ENCODE results near the gene DCTN1. TPM values are rescaled to one million over a fixed set of nuclear protein-coding genes. Genes with fewer than 3 reads are reported as not detected.
"Not testable (repeated sequence)": the region's sequence is repeated elsewhere in the genome, so short reads cannot be mapped to it uniquely, and the experiment has no call there.

The DCTN1 gene
- total RNA-seq, 2 donors from 2014 or later = 93.9 to 294 TPM

DNA sequence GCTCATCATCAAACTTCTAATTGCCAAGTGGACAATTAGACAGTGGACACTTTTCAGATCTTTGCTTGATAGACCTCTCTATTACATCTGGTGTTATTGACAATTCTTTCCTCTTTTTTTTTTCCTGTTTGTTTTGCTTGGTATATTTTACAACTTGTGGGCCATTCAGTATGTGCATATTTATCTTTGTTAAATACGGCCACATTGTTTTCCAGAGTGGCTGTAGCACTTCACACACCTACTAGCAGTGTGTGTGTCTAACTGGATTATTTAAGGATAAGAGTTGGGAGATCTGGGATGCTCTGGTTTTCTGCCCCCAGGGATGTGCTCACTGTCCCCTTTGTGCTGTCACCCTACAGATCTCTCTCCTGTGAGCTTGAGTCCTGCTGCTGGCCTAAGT, 32.8 kb downstream of the DCTN1 start:
- no peak overlapping the region for H3K27ac ChIP-seq
- H3K27me3 ChIP-seq (replicated peaks; ENCODE audit: insufficient read depth) = no peaks in the 10 kb centered on the region
- DNase-seq (ENCODE audit: low spot score) = no peak
- no peak overlapping the region for H3K4me3 ChIP-seq
- 77% methylated on average over 1 of the region's 1 CpG for WGBS
- H3K4me1 ChIP-seq (replicated peaks) = no peaks in the 10 kb centered on the region
- no peaks in the 10 kb centered on the region for H3K9me3 ChIP-seq
- TF ChIP-seq POLR2A (IDR thresholded peaks at IDR 0.05) (no peak), POLR2AphosphoS5 (IDR thresholded peaks at IDR 0.05) (no peak)
- TF ChIP-seq, protein P1, sequence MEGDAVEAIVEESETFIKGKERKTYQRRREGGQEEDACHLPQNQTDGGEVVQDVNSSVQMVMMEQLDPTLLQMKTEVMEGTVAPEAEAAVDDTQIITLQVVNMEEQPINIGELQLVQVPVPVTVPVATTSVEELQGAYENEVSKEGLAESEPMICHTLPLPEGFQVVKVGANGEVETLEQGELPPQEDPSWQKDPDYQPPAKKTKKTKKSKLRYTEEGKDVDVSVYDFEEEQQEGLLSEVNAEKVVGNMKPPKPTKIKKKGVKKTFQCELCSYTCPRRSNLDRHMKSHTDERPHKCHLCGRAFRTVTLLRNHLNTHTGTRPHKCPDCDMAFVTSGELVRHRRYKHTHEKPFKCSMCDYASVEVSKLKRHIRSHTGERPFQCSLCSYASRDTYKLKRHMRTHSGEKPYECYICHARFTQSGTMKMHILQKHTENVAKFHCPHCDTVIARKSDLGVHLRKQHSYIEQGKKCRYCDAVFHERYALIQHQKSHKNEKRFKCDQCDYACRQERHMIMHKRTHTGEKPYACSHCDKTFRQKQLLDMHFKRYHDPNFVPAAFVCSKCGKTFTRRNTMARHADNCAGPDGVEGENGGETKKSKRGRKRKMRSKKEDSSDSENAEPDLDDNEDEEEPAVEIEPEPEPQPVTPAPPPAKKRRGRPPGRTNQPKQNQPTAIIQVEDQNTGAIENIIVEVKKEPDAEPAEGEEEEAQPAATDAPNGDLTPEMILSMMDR (IDR thresholded peaks at IDR 0.05) = no peak
- no peaks in the 10 kb centered on the region for H3K36me3 ChIP-seq
- intact Hi-C loops (cut with DNase I) = no loop called here

DNA sequence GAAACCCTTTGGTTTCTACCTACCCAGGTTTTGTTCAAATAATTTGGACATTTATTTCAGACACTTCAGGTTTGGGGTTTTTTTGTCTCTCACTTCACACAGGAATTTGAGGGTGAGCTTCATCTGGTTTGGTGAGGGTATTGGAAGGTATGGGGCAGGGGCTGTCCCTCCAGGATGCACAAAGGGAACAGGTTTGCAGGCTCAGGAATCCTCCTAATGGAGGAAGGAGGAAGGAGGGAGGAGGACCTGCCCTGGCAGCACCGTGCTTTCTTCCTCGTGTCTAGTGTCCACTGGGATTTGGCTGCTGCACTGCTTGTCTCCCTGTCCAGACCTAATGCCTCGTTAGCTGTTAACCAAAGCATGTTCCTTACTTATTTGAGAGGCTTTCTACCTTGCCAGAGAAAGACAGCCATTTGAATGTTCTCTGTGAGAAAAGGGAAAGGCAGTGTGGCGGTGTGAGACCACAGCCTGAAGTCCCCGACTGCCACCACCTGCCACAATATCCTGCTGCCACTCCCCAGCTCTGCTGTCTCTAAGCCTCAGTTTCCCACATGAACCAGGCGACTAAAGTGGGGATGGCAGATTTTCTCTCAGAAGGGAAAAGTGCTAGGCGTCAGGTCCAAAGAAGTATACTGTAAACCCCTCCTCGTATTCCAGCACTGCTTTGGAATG, 34.7 kb downstream of the DCTN1 start:
- H3K27ac ChIP-seq = no peak overlapping the region
- intact Hi-C loops (cut with DNase I) = no loop called here

DNA sequence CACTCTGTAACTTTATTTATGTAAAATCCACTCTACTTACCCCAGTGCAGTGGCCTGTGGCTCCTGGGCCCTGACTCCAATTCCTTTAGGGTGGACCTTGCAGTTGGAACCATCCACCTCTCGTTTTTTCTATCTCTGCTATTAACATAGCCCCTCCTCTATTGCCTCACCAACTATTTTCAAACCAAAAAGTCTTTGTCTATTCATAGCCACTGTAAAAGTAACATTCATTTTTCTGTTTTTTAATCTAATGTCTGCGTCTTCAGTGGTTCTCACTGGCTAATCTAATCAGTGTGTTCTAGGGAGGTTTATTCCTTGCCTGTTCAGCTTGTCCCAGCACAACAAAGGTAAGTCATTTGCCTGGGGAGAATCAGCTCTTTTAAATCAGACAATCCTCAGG, 36.8 kb downstream of the DCTN1 start, which contains the start of gene SLC4A5:
TSS of gene SLC4A5 (minus strand) at position 101 of the 400 bp plus-strand sequence. CDS start 28,393 bp downstream, outside the sequence.
- no peaks in the 10 kb centered on the region for H3K36me3 ChIP-seq
- WGBS = 79% methylated on average over 2 of the region's 2 CpGs
- no peaks in the 10 kb centered on the region for H3K4me1 ChIP-seq (replicated peaks)
- no peak within 1 kb of the TSS for H3K27ac ChIP-seq
- no peaks in the 10 kb centered on the region for H3K27me3 ChIP-seq (replicated peaks; ENCODE audit: insufficient read depth)
- DNase-seq (ENCODE audit: low spot score) = no peak
- intact Hi-C loops (cut with DNase I) = no loop called here
- no peak within 1 kb of the TSS for H3K4me3 ChIP-seq
- no peaks in the 10 kb centered on the region for H3K9me3 ChIP-seq
- no peak for TF ChIP-seq POLR2AphosphoS5 (IDR thresholded peaks at IDR 0.05)

More for the DNA sequence above, 34.7 kb downstream of the DCTN1 start:
- TF ChIP-seq POLR2AphosphoS5 (IDR thresholded peaks at IDR 0.05) = no peak
- no peak for TF ChIP-seq POLR2A (IDR thresholded peaks at IDR 0.05)
- TF ChIP-seq, protein P1 (IDR thresholded peaks at IDR 0.05) = no peak
- no peak overlapping the region for H3K4me3 ChIP-seq
- no peaks in the 10 kb centered on the region for H3K9me3 ChIP-seq
- whole genome bisulfite sequencing = 62% methylated on average over 8 of the region's 8 CpGs
- no peaks in the 10 kb centered on the region for H3K4me1 ChIP-seq (replicated peaks)
- no peak for DNase-seq (ENCODE audit: low spot score)
- H3K27me3 ChIP-seq (replicated peaks; ENCODE audit: insufficient read depth) = no peaks in the 10 kb centered on the region
- H3K36me3 ChIP-seq = no peaks in the 10 kb centered on the region

- not testable (repeated sequence) for H3K9me3 ChIP-seq; H3K36me3 ChIP-seq; H3K4me3 ChIP-seq; H3K4me1 ChIP-seq (replicated peaks); H3K27ac ChIP-seq; H3K27me3 ChIP-seq (replicated peaks; ENCODE audit: insufficient read depth); DNase-seq (ENCODE audit: low spot score)
- WGBS = 78% methylated on average over 2 of the region's 2 CpGs
- intact Hi-C loops (cut with DNase I) = loop anchor here (10.0 kb wide), 1 partner anchor 191 kb away; the partner anchor contains the start of gene BOLA3
Observed at GRCh38 chr2:74336227-74336626, 43.9 kb downstream of the DCTN1 start.

DNA sequence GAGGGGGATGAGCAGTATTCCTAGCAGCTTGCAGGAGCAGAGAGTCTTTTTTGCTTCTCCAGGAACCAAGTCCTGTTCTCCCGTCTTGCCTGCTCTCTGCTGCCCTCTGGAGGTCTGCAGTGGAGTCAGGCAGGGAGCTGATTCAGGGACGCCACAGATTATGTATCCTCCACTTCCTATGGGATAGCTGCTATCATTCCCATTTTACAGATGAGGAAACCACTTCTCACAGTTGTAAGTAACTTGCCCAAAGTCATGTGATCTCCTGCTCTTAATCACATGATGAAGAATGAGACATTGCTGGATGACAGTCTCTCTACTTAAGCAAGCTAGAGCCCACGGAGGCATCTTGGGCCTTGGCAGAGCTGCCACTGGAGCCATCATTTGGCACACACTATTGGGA, 45.2 kb downstream of the DCTN1 start:
- peaks cover 0 to 3% of the 10 kb centered on the region in 2 donors for H3K36me3 ChIP-seq
- intact Hi-C loops (cut with DNase I) = loop anchor here (10.0 kb wide), 1 partner anchor 190 kb away; the partner anchor contains the start of gene BOLA3

More for the DNA sequence above, 45.2 kb downstream of the DCTN1 start:
- TF ChIP-seq POLR2AphosphoS5 (IDR thresholded peaks at IDR 0.05) = peak; percentile 15
- TF ChIP-seq, protein P1 (IDR thresholded peaks at IDR 0.05) = peak; percentile 71 to 81 (median 77)
- TF ChIP-seq POLR2A (IDR thresholded peaks at IDR 0.05) = no peak
- Histone ChIP-seq H3K9me3 (no peaks in the 10 kb centered on the region), H3K27ac (no peak overlapping the region), H3K27me3 (replicated peaks; ENCODE audit: insufficient read depth) (no peaks in the 10 kb centered on the region), H3K4me3 (no peak overlapping the region), H3K4me1 (replicated peaks) (no peaks in the 10 kb centered on the region)
- DNase-seq (ENCODE audit: low spot score) = peak; percentile 56
- 33% methylated on average over 3 of the region's 3 CpGs for WGBS
